Transverse colon (tissue), 4 donors: ENCODE measurements around the gene TIAL1. TPM values are rescaled to one million over a fixed set of nuclear protein-coding genes. Genes with fewer than 3 reads are reported as not detected.
A peak's percentile ranks its signal among the peaks of the same experiment; 100 is the strongest.
"Not testable (repeated sequence)": the region's sequence is repeated elsewhere in the genome, so short reads cannot be mapped to it uniquely, and the experiment has no call there.

Experiments
- DNase-seq: peaks from one replicate; pipeline ENCODE4 v3.0.0-alpha.2; 2019
- H3K27ac ChIP-seq, 4 donors: fragments of 200-600 bp; sonication (generic); 2 replicates each; pipeline ENCODE4 v1.5.1; 2016 to 2018; ENCODE audit warnings: inconsistent platforms in 4 of 4
- H3K27me3 ChIP-seq: fragments of 200-600 bp; sonication (generic); 2 replicates; pipeline ENCODE4 v1.5.1; 2017; ENCODE audit warnings: inconsistent platforms
- H3K36me3 ChIP-seq, 4 donors: fragments of 200-600 bp; sonication (generic); 2 replicates each; pipeline ENCODE4 v1.5.1; 2017 to 2019; ENCODE audit warnings: inconsistent platforms in 4 of 4
- H3K4me1 ChIP-seq, 4 donors: fragments of 200-600 bp; sonication (generic); 2 replicates each; pipeline ENCODE4 v1.5.1; 2017 to 2020; ENCODE audit warnings: inconsistent platforms in 4 of 4
- H3K4me3 ChIP-seq, 4 donors: fragments of 200-600 bp; sonication (generic); 1 replicate in 1 of 4; 2 replicates in 3 of 4; pipeline versions ENCODE4 v1.5.1 to v1.6.1; 2017 to 2019; ENCODE audit warnings: inconsistent platforms in 4 of 4
- H3K9me3 ChIP-seq, 2 donors: fragments of 200-600 bp; sonication (generic); 2 replicates each; pipeline ENCODE4 v1.5.1; 2017 to 2019; ENCODE audit warnings: inconsistent platforms in 2 of 2
- CTCF ChIP-seq, 5 experiments: fragments of 200-600 bp in 3 of 5; fragments of 450-650 bp in 2 of 5; sonication (generic) in 3 of 5; IDR thresholded peaks; 1 replicate in 2 of 5; 2 replicates in 3 of 5; pipeline ENCODE4 v1.5.1; 2016 to 2017; ENCODE audit warnings: antibody characterized with exemption in 5 of 5, inconsistent platforms in 3 of 5, mild to moderate bottlenecking in 2 of 5, moderate library complexity in 1 of 5
- EP300 ChIP-seq: sonication (generic); formaldehyde crosslinking; IDR thresholded peaks from one replicate; pipeline ENCODE4 v1.6.1; 2017; ENCODE audit warnings: antibody characterized with exemption, low read depth
- POLR2A ChIP-seq: fragments of 450-650 bp; IDR thresholded peaks from one replicate; pipeline ENCODE4 v1.6.1; 2016; ENCODE audit warnings: antibody characterized with exemption, mild to moderate bottlenecking, moderate library complexity
- POLR2AphosphoS5 ChIP-seq, 3 donors: sonication (generic); formaldehyde crosslinking; IDR thresholded peaks; one replicate each; pipeline ENCODE4 v1.6.1; 2016; ENCODE audit warnings: antibody characterized with exemption in 3 of 3
- WGBS, 2 donors: methylation state at CpG; one replicate each; pipeline ENCODE4 v1.1.5; 2018; ENCODE audit warnings: low coverage in 1 of 2; 5-methylcytosine and 5-hydroxymethylcytosine counted together
- in situ Hi-C, 4 donors: fragments of 200-750 bp; cut with MboI; loops; one replicate each; pipeline versions ENCODE4 v1.15.0 to v1.15.1; 2017; ENCODE audit warnings: low sequenced_read_pairs in 3 of 4, low pct_ligation_motif_present in 1 of 4, low pct_unique_long_range_greater_than_20kb in 1 of 4
- intact Hi-C: fragments of 100-400 bp; cut with DNase I; formaldehyde crosslinking; loops from one replicate; pipeline ENCODE4 v1.15.1; 2023; ENCODE audit warnings: low total_unique reads
- total RNA-seq, 4 donors: library from RNA; depleted of rRNA; stranded (reverse); fragments of >200 nt; gene quantifications; one replicate each; pipeline ENCODE4 v1.1.0, GENCODE V29; 2016

Gene TIAL1
- total RNA-seq, 4 donors from 2014 or later = 35.2 to 117 (median 66.7) TPM

- no peaks in the 10 kb centered on the region for H3K4me1 ChIP-seq
- no peak for DNase-seq
- intact Hi-C loops (no loop called here), in situ Hi-C loops (no loop called here)
- no peak for TF ChIP-seq POLR2AphosphoS5 (IDR thresholded peaks at IDR 0.05)
- TF ChIP-seq CTCF (IDR thresholded peaks at IDR 0.05) = no peak
- no peak for TF ChIP-seq EP300
- TF ChIP-seq POLR2A = no peak
- peaks cover 0 to 71% (median 28%) of the 10 kb centered on the region in 4 donors for H3K36me3 ChIP-seq
- H3K27ac ChIP-seq = peak overlapping the region in 1 of 4 donors; percentile 3
- WGBS, 2 donors = 56 to 68% methylated on average over 5 of the region's 5 CpGs
- no peaks in the 10 kb centered on the region for H3K9me3 ChIP-seq
- no peak overlapping the region for H3K4me3 ChIP-seq
- no peaks in the 10 kb centered on the region for H3K27me3 ChIP-seq
Observed at GRCh38 chr10:119575506-119575905, 21.3 kb downstream of the TIAL1 start.

GRCh38 chr10:119567978-119568377 lies 28.8 kb downstream of the TIAL1 start:
- in situ Hi-C loops = no loop called here
- H3K27ac ChIP-seq = peak overlapping the region in 1 of 4 donors; percentile 50
- no peak for TF ChIP-seq POLR2A
- no peak for TF ChIP-seq CTCF (IDR thresholded peaks at IDR 0.05)
- TF ChIP-seq EP300 = no peak
- TF ChIP-seq POLR2AphosphoS5 (IDR thresholded peaks at IDR 0.05) = no peak
- H3K4me1 ChIP-seq = peaks cover 0 to 10% (median 0%) of the 10 kb centered on the region in 4 donors
- peaks cover 0 to 9% (median 3%) of the 10 kb centered on the region in 4 donors for H3K36me3 ChIP-seq
- H3K9me3 ChIP-seq = no peaks in the 10 kb centered on the region
- intact Hi-C loops = no loop called here
- no peak overlapping the region for H3K4me3 ChIP-seq
- no peaks in the 10 kb centered on the region for H3K27me3 ChIP-seq
- no peak for DNase-seq
- WGBS, 2 donors = 79 to 83% methylated on average over 8 of the region's 8 CpGs

- TF ChIP-seq POLR2A (no peak), CTCF (IDR thresholded peaks at IDR 0.05) (no peak), EP300 (no peak), POLR2AphosphoS5 (IDR thresholded peaks at IDR 0.05) (no peak)
- H3K27me3 ChIP-seq = no peaks in the 10 kb centered on the region
- H3K27ac ChIP-seq = no peak overlapping the region
- in situ Hi-C loops = no loop called here
- WGBS, 2 donors = 85 to 100% methylated on average over 1 to 4 of the region's 4 CpGs
- no peaks in the 10 kb centered on the region for H3K9me3 ChIP-seq
- intact Hi-C loops = no loop called here
- no peak overlapping the region for H3K4me3 ChIP-seq
- DNase-seq = no peak
- no peaks in the 10 kb centered on the region for H3K4me1 ChIP-seq
- no peaks in the 10 kb centered on the region for H3K36me3 ChIP-seq
Observed at GRCh38 chr10:119562097-119562496, 34.7 kb downstream of the TIAL1 start.

- 94% methylated on average over 30 of the region's 33 CpGs; no CpG with 5 or more reads in 1 of the 2 donors for WGBS, 2 donors
- H3K36me3 ChIP-seq, intact Hi-C loops, H3K27me3 ChIP-seq, in situ Hi-C loops, DNase-seq, H3K4me3 ChIP-seq, H3K27ac ChIP-seq, H3K9me3 ChIP-seq, H3K4me1 ChIP-seq: not testable (repeated sequence)
Observed at GRCh38 chr10:119559511-119559910, 37.3 kb downstream of the TIAL1 start.

GRCh38 chr10:119556081-119556480 lies 40.7 kb downstream of the TIAL1 start:
- H3K9me3 ChIP-seq, in situ Hi-C loops, H3K27me3 ChIP-seq, H3K4me1 ChIP-seq, DNase-seq, H3K36me3 ChIP-seq, H3K4me3 ChIP-seq, intact Hi-C loops, H3K27ac ChIP-seq: not testable (repeated sequence)
- 80 to 83% methylated on average over 2 of the region's 2 CpGs for WGBS, 2 donors
